Mesothelial cell of epicardium (in vitro differentiated cells): ENCODE results near the gene OSBP. TPM values are rescaled to one million over a fixed set of nuclear protein-coding genes. Genes with fewer than 3 reads are reported as not detected.
A peak's percentile ranks its signal among the peaks of the same experiment; 100 is the strongest.

Experiments used
- DNase-seq, 2 experiments: peaks; one replicate each; pipeline ENCODE4 v3.0.0; 2021; ENCODE audit warnings: low spot score in 2 of 2; ENCODE audit not compliant: unreplicated experiment in 2 of 2
- H3K27ac Mint-ChIP-seq: 2 replicates; pipeline ENCODE4 v1.8.0; 2021; ENCODE audit warnings: mixed read lengths
- H3K27me3 Mint-ChIP-seq: 2 replicates; pipeline ENCODE4 v1.8.0; 2021; ENCODE audit warnings: low read depth, mixed read lengths
- H3K36me3 Mint-ChIP-seq: 2 replicates; pipeline ENCODE4 v1.8.0; 2021; ENCODE audit warnings: mixed read lengths
- H3K4me1 Mint-ChIP-seq: 2 replicates; pipeline ENCODE4 v1.8.0; 2021; ENCODE audit warnings: mixed read lengths
- H3K4me3 Mint-ChIP-seq: 2 replicates; pipeline ENCODE4 v1.8.0; 2021; ENCODE audit warnings: mild to moderate bottlenecking, moderate library complexity, mixed read lengths
- H3K9me3 Mint-ChIP-seq: 2 replicates; pipeline ENCODE4 v1.8.0; 2021; ENCODE audit warnings: mixed read lengths
- total RNA-seq: library from RNA; stranded (reverse); gene quantifications from 3 replicates; pipeline ENCODE4 v1.2.1, GENCODE V29; 2021
- TF ChIP-seq, protein P1 (sequence below): fragments of 200-600 bp; sonication (generic); IDR thresholded peaks from one replicate; pipeline ENCODE4 v1.5.0; 2021; ENCODE audit warnings: antibody characterized with exemption; ENCODE audit not compliant: unreplicated experiment

OSBP gene
- total RNA-seq, 1 donor from 2014 or later, result 47.6 TPM

DNA sequence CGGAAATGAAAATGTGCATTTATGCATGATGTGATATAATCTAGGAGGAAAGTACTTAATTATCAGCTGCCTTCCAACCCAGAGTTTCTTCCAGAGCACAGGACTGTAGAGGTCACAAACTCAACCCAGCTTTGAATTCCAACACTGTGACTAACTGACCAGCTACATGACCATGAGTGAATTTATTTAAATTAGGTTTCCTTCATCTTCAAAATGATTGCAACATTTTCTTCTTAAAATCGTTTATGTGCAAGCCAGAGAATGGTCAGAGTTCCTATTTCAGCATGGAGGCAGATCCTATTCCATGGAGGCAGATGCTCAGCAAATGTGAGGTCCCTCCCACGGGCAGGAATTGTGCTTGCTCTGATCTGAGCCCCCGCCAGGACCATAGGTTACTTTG, 42.4 kb downstream of the OSBP start:
- Mint-ChIP-seq H3K4me3 (no peak overlapping the region), H3K4me1 (peaks cover 9% of the 10 kb centered on the region), H3K27me3 (no peaks in the 10 kb centered on the region), H3K36me3 (peaks cover 23% of the 10 kb centered on the region), H3K9me3 (no peaks in the 10 kb centered on the region), H3K27ac (peak overlapping the region; percentile 25)
- DNase-seq, result no peak
- TF ChIP-seq, protein P1, sequence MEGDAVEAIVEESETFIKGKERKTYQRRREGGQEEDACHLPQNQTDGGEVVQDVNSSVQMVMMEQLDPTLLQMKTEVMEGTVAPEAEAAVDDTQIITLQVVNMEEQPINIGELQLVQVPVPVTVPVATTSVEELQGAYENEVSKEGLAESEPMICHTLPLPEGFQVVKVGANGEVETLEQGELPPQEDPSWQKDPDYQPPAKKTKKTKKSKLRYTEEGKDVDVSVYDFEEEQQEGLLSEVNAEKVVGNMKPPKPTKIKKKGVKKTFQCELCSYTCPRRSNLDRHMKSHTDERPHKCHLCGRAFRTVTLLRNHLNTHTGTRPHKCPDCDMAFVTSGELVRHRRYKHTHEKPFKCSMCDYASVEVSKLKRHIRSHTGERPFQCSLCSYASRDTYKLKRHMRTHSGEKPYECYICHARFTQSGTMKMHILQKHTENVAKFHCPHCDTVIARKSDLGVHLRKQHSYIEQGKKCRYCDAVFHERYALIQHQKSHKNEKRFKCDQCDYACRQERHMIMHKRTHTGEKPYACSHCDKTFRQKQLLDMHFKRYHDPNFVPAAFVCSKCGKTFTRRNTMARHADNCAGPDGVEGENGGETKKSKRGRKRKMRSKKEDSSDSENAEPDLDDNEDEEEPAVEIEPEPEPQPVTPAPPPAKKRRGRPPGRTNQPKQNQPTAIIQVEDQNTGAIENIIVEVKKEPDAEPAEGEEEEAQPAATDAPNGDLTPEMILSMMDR, result no peak

DNA sequence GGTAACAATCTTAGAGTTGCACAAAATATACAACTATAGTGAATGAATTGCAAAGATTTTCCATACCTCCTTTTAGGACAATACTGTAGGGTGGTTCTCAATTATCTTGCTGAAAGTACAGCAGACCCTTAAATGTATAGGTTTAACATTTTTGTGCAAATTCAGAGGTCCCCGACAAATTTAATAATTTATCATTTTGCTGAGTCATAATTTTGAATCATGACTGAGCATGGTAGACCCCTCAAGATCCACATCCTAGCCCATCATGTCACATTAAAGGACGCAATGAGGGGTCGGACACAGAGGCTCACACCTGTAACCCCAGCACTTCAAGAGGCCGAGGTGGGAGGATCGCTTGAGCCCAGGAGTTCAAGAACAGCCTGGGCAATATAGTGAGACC, 43.5 kb downstream of the OSBP start:
- H3K9me3 Mint-ChIP-seq, result no peaks in the 10 kb centered on the region
- TF ChIP-seq, protein P1, result no peak
- H3K4me1 Mint-ChIP-seq, result peaks cover 9% of the 10 kb centered on the region
- DNase-seq, result no peak
- no peaks in the 10 kb centered on the region for H3K27me3 Mint-ChIP-seq
- H3K4me3 Mint-ChIP-seq, result no peak overlapping the region
- no peak overlapping the region for H3K27ac Mint-ChIP-seq
- H3K36me3 Mint-ChIP-seq, result peaks cover 15% of the 10 kb centered on the region

DNA sequence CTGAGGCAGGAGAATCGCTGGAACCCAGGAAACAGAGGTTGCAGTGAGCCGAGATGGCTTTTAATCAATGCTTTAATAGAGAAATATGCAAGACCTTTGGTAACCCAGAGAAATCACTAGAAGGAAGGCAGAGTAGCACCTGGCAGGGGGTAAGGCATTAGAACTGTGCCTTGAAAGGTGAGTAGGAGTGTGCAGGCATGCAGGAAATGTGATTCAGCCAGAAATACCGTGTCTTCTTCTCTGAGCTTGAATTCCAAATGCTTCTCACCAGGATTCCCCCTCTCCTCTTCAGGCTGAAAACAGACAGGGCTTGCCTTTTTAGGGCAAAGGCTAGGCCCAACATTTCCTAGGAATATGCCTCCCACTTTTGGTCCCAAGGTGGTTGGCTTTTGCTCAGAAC, 53.3 kb downstream of the OSBP start:
- H3K4me1 Mint-ChIP-seq, result peaks cover 8% of the 10 kb centered on the region
- DNase-seq, result no peak
- H3K4me3 Mint-ChIP-seq, result no peak overlapping the region

GRCh38 chr11:59560702-59561473, 54.7 kb downstream of the OSBP start:
- Mint-ChIP-seq H3K9me3 (no peaks in the 10 kb centered on the region), H3K27ac (peak overlapping the region; percentile 95), H3K27me3 (peaks cover 2% of the 10 kb centered on the region), H3K4me3 (peak overlapping the region; percentile 81), H3K4me1 (peaks cover 14% of the 10 kb centered on the region), H3K36me3 (no peaks in the 10 kb centered on the region)
- TF ChIP-seq, protein P1, result no peak
- peak; percentile 74 to 80 for DNase-seq

More for the DNA sequence above, 53.3 kb downstream of the OSBP start:
- Mint-ChIP-seq H3K9me3 (no peaks in the 10 kb centered on the region), H3K36me3 (no peaks in the 10 kb centered on the region), H3K27me3 (peaks cover 2% of the 10 kb centered on the region), H3K27ac (no peak overlapping the region)
- TF ChIP-seq, protein P1, result no peak

DNA sequence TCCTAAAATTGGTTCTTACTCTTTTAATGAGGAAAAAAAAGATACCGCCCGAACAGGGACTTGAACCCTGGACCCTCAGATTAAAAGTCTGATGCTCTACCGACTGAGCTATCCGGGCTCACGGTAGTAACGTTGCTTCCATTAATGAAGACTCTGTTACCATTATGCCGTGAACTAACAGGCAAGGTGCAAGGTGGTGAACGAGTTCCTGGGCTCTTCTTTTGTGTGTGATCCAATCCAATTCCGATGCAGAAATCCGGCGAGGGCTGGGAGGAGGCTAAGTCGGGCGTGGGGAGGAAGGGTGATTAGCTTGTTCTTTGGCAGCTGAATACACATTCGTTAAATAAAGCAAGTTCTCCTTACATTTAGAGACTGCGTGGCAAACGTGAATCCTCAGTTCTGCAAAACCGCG, 55.3 kb downstream of the OSBP start:
- TF ChIP-seq, protein P1, result no peak
- peak; percentile 51 to 87 for DNase-seq
- Mint-ChIP-seq H3K4me1 (peaks cover 19% of the 10 kb centered on the region), H3K27me3 (peaks cover 2% of the 10 kb centered on the region), H3K36me3 (no peaks in the 10 kb centered on the region), H3K4me3 (peak overlapping the region; percentile 81), H3K27ac (peak overlapping the region; percentile 95), H3K9me3 (no peaks in the 10 kb centered on the region)
